ENCODE data around the gene P2RY12. TPM values are rescaled to one million over a fixed set of nuclear protein-coding genes. Genes with fewer than 3 reads are reported as not detected.

The P2RY12 gene
- total and polyA plus RNA-seq, 12 donors, result 0.33 to 3.1 (median 0.76) TPM; not detected in 1

DNA sequence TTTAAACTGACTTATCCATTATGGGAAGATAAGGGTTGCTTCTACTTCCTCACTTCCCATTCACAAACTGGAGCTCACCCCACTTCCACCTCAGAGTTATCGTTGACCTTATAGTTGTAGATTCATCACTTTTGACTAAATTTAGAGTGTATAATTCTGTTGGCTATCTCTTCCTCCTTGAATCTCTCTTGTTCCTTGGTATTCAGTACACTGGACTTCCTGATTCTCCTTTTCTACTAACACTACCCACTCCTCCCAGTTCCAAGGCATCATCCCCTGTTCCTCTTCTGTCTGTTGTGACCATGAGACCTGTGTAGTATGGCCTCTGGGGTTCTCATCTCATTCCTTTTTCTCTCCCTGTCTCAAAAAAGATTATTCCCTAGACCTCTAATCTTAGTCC lies 62.0 kb downstream of the P2RY12 start:
- H3K4me3 ChIP-seq, result no peak overlapping the region
- TF ChIP-seq, protein P1, sequence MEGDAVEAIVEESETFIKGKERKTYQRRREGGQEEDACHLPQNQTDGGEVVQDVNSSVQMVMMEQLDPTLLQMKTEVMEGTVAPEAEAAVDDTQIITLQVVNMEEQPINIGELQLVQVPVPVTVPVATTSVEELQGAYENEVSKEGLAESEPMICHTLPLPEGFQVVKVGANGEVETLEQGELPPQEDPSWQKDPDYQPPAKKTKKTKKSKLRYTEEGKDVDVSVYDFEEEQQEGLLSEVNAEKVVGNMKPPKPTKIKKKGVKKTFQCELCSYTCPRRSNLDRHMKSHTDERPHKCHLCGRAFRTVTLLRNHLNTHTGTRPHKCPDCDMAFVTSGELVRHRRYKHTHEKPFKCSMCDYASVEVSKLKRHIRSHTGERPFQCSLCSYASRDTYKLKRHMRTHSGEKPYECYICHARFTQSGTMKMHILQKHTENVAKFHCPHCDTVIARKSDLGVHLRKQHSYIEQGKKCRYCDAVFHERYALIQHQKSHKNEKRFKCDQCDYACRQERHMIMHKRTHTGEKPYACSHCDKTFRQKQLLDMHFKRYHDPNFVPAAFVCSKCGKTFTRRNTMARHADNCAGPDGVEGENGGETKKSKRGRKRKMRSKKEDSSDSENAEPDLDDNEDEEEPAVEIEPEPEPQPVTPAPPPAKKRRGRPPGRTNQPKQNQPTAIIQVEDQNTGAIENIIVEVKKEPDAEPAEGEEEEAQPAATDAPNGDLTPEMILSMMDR (IDR thresholded peaks at IDR 0.05), result no peak
- no peaks in the 10 kb centered on the region for H3K36me3 ChIP-seq
- H3K27ac ChIP-seq, result no peak overlapping the region
- WGBS, 2 donors, result 90 to 100% methylated on average over 1 of the region's 1 CpG
- H3K9me3 ChIP-seq, result no peaks in the 10 kb centered on the region
- no peak for ATAC-seq
- H3K4me1 ChIP-seq, result peaks cover 0 to 49% (median 0%) of the 10 kb centered on the region in 9 donors
- no peak for DNase-seq
- intact Hi-C loops (cut with DNase I), result no loop called here
- no peaks in the 10 kb centered on the region for H3K27me3 ChIP-seq

DNA sequence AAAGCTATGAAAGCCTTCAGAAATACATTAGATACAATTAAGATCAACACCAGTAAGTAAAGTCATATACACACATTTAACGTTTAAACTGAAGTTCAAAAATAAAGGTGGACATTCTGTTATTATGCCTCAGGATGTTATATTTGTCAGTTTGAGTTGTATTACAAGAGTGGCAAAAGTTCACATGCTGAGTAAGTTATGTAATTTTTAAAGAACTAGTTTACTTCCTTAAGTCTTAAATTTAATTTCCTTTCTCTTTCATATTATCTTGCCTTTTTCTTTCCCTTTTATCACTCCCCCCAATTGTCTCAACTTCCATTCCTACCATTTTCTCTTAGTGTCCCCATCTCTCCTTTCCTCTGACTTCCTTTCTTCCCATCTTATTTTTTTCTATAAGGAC lies 63.0 kb downstream of the P2RY12 start:
- ATAC-seq (no peak), DNase-seq (no peak)
- TF ChIP-seq, protein P1 (IDR thresholded peaks at IDR 0.05), result no peak
- no peak overlapping the region for H3K4me3 ChIP-seq
- H3K4me1 ChIP-seq, result peaks cover 0 to 42% (median 0%) of the 10 kb centered on the region in 9 donors
- H3K27ac ChIP-seq, result no peak overlapping the region
- intact Hi-C loops (cut with DNase I), result no loop called here
- H3K36me3 ChIP-seq, result no peaks in the 10 kb centered on the region
- H3K9me3 ChIP-seq, result no peaks in the 10 kb centered on the region
- no peaks in the 10 kb centered on the region for H3K27me3 ChIP-seq
- 78 to 81% methylated on average over 1 of the region's 1 CpG for WGBS, 2 donors

DNA sequence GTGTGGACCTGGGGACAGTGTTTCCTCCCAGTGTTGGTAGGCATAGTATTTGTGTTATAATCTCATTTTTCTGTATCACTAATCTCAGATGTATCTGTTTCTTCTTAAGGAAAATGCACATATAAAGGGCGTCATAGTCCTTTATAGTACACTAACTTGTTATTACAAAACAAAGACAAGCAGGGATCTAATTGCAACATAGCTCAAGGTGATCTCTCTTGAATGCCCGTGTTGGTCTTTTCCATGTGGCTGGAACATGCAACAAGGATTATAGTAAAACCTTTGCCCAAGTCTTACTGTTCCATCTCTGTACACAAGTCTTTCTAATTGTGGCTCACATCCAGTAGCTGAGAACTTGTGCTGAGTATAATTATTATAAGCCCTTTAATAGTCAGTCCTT lies 64.4 kb downstream of the P2RY12 start:
- TF ChIP-seq, protein P1 (IDR thresholded peaks at IDR 0.05), result no peak
- ATAC-seq, result no peak
- Histone ChIP-seq H3K4me1 (peaks cover 0 to 35% (median 0%) of the 10 kb centered on the region in 9 donors), H3K27ac (no peak overlapping the region), H3K9me3 (no peaks in the 10 kb centered on the region), H3K27me3 (no peaks in the 10 kb centered on the region), H3K4me3 (no peak overlapping the region), H3K36me3 (no peaks in the 10 kb centered on the region)
- 86 to 90% methylated on average over 2 of the region's 2 CpGs for WGBS, 2 donors
- no peak for DNase-seq
- intact Hi-C loops (cut with DNase I), result no loop called here

DNA sequence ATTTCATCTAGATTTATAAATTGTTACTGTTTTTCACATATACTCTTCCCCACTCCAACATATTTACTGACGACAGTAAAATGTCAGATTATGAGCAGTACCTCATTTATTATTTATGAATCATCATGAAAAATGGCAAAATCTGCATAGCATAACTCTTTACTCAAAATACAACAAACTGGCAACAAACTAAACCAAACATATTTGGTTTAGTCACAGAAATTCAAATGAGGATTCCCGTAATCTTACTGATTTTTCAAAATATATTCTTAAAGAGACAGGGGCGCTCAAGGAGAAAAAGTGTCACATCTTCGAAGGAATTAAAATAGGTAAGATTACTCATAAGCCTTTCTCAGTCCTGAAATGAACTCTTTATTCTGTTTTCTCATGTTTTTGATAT lies 64.9 kb downstream of the P2RY12 start:
- TF ChIP-seq, protein P1 (IDR thresholded peaks at IDR 0.05), result no peak
- intact Hi-C loops (cut with DNase I), result no loop called here
- Histone ChIP-seq H3K36me3 (no peaks in the 10 kb centered on the region), H3K4me1 (peaks cover 0 to 35% (median 0%) of the 10 kb centered on the region in 9 donors), H3K9me3 (no peaks in the 10 kb centered on the region), H3K4me3 (no peak overlapping the region), H3K27ac (peak overlapping the region in 1 of 10 donors; percentile 6), H3K27me3 (no peaks in the 10 kb centered on the region)
- no peak for DNase-seq
- no peak for ATAC-seq
- WGBS, 2 donors, result 87 to 91% methylated on average over 4 of the region's 4 CpGs

Measured in heart right ventricle (tissue), 16 donors.